GM13977 (cell line): ENCODE data around the gene PRRG1.
"Not testable (repeated sequence)": the region's sequence is repeated elsewhere in the genome, so short reads cannot be mapped to it uniquely, and the experiment has no call there.

Experiments
- DNase-seq: peaks from one replicate; pipeline ENCODE4 v3.0.0; 2012; ENCODE audit warnings: low spot score
- CTCF ChIP-seq: IDR thresholded peaks from 2 replicates; pipeline ENCODE4 v1.5.1; 2012; ENCODE audit warnings: mild to moderate bottlenecking, control low read depth; ENCODE audit not compliant: insufficient read depth; ENCODE audit errors: extremely low read depth, missing control alignments
- in situ Hi-C: fragments of 300-500 bp; cut with MboI; formaldehyde crosslinking; loops from one replicate; pipeline ENCODE4 v1.12.0; 2022; ENCODE audit warnings: low sequenced_read_pairs, low pct_unique_long_range_greater_than_20kb, mixed read lengths, inconsistent platforms; ENCODE audit not compliant: unreplicated experiment

Gene PRRG1

DNA sequence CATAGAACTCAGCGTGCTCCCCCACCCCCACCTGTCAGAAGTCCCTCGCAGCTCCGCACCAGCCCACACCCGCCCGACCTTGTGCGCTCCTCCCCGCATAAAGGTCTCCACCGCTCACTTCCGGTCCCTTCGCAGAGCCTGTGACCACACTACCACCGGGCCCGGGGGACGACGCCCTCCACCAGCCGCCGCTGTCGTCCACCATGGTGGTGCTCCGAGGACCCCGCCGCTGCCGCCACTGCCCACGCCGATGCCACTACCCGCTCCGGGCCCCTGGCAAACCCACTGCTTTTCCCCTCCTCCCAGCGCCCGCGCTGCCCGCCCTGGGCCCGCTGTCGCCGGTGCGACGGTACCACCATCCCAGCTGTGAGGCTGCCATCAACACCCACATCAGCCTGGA, 142.5 kb downstream of the PRRG1 start:
- in situ Hi-C loops, result no loop called here
- TF ChIP-seq CTCF, result no peak

GRCh38 chrX:37495760-37496159, 146.6 kb downstream of the PRRG1 start:
- in situ Hi-C loops, DNase-seq: not testable (repeated sequence)

More for the DNA sequence above, 142.5 kb downstream of the PRRG1 start:
- DNase-seq, result no peak

- DNase-seq, in situ Hi-C loops: not testable (repeated sequence)
Measured at GRCh38 chrX:37497126-37497525, 148.0 kb downstream of the PRRG1 start.

DNA sequence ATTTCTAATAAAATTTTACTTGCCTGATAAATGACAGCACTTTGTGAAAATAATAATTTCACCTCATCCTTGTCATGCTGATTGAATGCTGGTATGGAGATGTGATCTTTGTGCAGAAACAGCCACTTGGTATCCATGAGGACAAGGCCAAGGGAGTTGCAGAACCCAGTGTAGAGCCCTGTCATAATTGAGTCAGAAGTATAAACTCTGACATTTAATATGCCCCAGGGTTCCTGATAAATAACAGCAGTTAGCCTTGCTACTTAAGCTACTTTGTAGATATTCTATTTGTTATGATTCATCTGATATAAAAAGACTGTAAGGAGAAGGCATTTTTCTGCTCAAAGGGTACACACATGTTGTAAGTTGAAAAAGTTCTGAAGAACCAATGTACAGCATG, 149.2 kb downstream of the PRRG1 start:
- in situ Hi-C loops, DNase-seq: not testable (repeated sequence)

DNA sequence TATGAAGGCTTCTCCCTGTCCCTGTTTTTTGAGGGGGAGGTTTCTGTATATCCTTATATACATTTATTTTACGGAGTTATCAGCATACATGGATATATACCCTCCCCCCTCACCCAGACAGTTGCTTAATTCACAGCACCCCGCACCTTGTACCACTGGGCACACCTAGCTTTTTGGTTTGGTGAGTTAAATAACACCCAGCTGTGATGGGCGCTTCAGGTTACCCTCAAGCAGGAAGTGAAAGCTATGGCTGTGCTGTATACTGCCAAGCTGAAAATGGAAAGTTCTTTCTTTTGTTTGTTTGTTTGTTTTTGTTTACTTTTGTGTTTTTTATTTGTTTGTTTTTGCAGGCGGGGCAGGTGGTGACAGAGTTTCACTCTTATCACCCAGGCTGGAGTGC, 150.5 kb downstream of the PRRG1 start:
- in situ Hi-C loops, result loop anchor here (25.0 kb wide), 1 partner anchor 338 kb away; the partner anchor contains the start of gene DYNLT3
- not testable (repeated sequence) for DNase-seq

DNA sequence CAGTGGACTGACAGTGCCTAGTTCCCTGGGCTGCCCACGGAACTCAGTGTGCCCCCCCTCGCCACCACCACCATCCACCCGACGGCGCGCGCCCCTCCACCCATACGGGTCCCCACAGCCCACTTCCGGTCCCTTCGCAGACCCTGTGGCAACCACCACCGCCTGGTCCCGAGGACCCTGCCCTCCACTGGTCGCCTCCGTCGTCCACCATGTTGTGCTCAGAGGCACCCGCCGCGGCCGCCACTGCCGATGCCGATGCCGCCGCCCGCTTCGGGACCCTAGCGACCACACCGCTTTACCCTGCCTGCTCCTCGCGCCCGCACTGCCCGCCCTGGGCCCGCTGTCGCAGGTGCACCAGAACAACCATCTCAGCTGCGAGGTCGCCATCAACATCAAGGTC, 155.8 kb downstream of the PRRG1 start:
- no peak for DNase-seq
- TF ChIP-seq CTCF, result no peak
- in situ Hi-C loops, result loop anchor here (25.0 kb wide), 1 partner anchor 332 kb away; the partner anchor contains the start of gene DYNLT3
